Epithelial cell of proximal tubule (primary cell): Measurements from ENCODE around the gene CACNA1H. TPM values are rescaled to one million over a fixed set of nuclear protein-coding genes. Genes with fewer than 3 reads are reported as not detected.
"Not testable (repeated sequence)": the region's sequence is repeated elsewhere in the genome, so short reads cannot be mapped to it uniquely, and the experiment has no call there.

ENCODE experiments used
- DNase-seq: peaks from one replicate; pipeline ENCODE4 v3.0.0-alpha.2; 2011; ENCODE audit warnings: low read depth
- H3K4me3 ChIP-seq: 2 replicates; pipeline ENCODE4 v1.5.1; 2011; ENCODE audit warnings: low read depth, mild to moderate bottlenecking, low read length
- CTCF ChIP-seq: conservative IDR thresholded peaks from 2 replicates; pipeline ENCODE4 v1.5.1; 2012; ENCODE audit warnings: low read depth, mild to moderate bottlenecking, low read length
- total RNA-seq: library from RNA; depleted of rRNA; stranded (reverse); fragments of >200 nt; gene quantifications from 2 replicates; pipeline ENCODE4 v1.2.3, GENCODE V29; 2015

Gene CACNA1H
- total RNA-seq, 1 donor from 2014 or later, result 0.29 TPM

- TF ChIP-seq CTCF, result no peak
- no peak overlapping the region for H3K4me3 ChIP-seq
- no peak for DNase-seq
Measured at GRCh38 chr16:1262210-1262845, 109.4 kb downstream of the CACNA1H start.

- H3K4me3 ChIP-seq, result no peak overlapping the region
- TF ChIP-seq CTCF, result no peak
- DNase-seq, result no peak
Measured at GRCh38 chr16:1262846-1263221, 109.9 kb downstream of the CACNA1H start.

GRCh38 chr16:1263591-1264344 is 110.9 kb downstream of the CACNA1H start:
- no peak for TF ChIP-seq CTCF
- DNase-seq, result no peak
- H3K4me3 ChIP-seq, result no peak overlapping the region

- no peak for DNase-seq
- TF ChIP-seq CTCF, result no peak
- no peak overlapping the region for H3K4me3 ChIP-seq
Measured at GRCh38 chr16:1264345-1265089, 111.6 kb downstream of the CACNA1H start.

- H3K4me3 ChIP-seq, result no peak overlapping the region
- TF ChIP-seq CTCF, result no peak
- no peak for DNase-seq
Measured at GRCh38 chr16:1265090-1265630, 112.3 kb downstream of the CACNA1H start.

GRCh38 chr16:1265826-1266225 is 112.9 kb downstream of the CACNA1H start:
- DNase-seq, result no peak
- H3K4me3 ChIP-seq, result no peak overlapping the region
- no peak for TF ChIP-seq CTCF

GRCh38 chr16:1269418-1269817 is 116.5 kb downstream of the CACNA1H start:
- DNase-seq, H3K4me3 ChIP-seq: not testable (repeated sequence)
